ENCODE measurements around the gene ANO6. TPM values are rescaled to one million over a fixed set of nuclear protein-coding genes. Genes with fewer than 3 reads are reported as not detected.

Gene ANO6
- polyA plus RNA-seq, 1 donor from 2014 or later = 9.0 TPM

DNA sequence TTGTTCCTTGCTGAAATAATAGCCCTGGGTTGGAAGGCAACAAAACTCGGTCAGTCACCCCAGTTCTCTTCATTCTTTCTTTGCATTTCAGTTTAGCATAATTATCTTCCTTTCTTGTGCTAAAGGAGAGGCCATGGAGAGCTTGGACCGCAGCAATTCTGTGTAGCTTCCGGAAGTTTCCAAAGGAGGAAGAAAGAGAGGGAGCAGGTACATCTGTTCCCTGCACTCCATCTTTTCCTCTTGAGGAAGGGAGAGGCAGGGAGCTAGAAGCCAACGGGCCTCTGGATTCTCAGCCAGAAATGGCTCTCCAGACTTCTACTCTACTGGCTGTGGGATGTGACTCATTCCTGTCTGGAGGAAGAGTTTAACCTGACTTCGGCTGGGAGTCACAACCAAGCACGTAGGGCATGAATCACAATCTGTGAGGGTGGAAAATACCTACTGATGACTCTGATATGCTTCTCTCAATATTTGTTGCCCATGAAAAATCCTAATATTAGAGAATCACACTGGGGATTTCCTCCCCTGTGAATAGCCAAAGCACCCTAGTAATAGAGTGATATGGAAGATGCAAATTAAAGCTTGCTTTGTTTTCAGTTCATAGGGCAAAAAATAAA, 17.0 kb downstream of the ANO6 start:
- H3K9me3 ChIP-seq (ENCODE audit: low read length) = no peaks in the 10 kb centered on the region
- no peaks in the 10 kb centered on the region for H4K20me1 ChIP-seq (ENCODE audit: insufficient read depth)
- H3K27ac ChIP-seq (ENCODE audit: low read length) = no peak overlapping the region
- no peaks in the 10 kb centered on the region for H3K36me3 ChIP-seq (ENCODE audit: insufficient read depth, low read length)
- H3K27me3 ChIP-seq (ENCODE audit: insufficient read depth, low read depth, low read length) = no peaks in the 10 kb centered on the region
- TF ChIP-seq RAD21 (conservative IDR thresholded peaks at IDR 0.05) (no peak), SMC3 (conservative IDR thresholded peaks at IDR 0.05; ENCODE audit: poor library complexity) (no peak), EZH2 (IDR thresholded peaks at IDR 0.05; ENCODE audit: borderline replicate concordance, insufficient read depth, low read length, poor library complexity, severe bottlenecking) (no peak), CTCF (IDR thresholded peaks at IDR 0.05; ENCODE audit: poor library complexity, severe bottlenecking) (no peak), EP300 (conservative IDR thresholded peaks at IDR 0.05; ENCODE audit: poor library complexity, severe bottlenecking) (no peak), REST (IDR thresholded peaks at IDR 0.05; ENCODE audit: borderline replicate concordance) (no peak), TAF1 (IDR thresholded peaks at IDR 0.05; ENCODE audit: low read depth) (no peak)
- H2AFZ ChIP-seq (ENCODE audit: low read depth, low read length) = no peak overlapping the region
- H3K4me2 ChIP-seq (ENCODE audit: low read length) = no peak overlapping the region
- H3K9ac ChIP-seq (ENCODE audit: low read length) = no peak overlapping the region
- H3F3A ChIP-seq (ENCODE audit: insufficient read depth, low read length, poor library complexity, severe bottlenecking) = no peaks in the 10 kb centered on the region
- H3K9me2 ChIP-seq (ENCODE audit: insufficient read depth, low read length) = no peaks in the 10 kb centered on the region
- H3K4me3 ChIP-seq (ENCODE audit: low read length) = no peak overlapping the region
- no peaks in the 10 kb centered on the region for H3K79me2 ChIP-seq (replicated peaks; ENCODE audit: insufficient read depth, low read length)

DNA sequence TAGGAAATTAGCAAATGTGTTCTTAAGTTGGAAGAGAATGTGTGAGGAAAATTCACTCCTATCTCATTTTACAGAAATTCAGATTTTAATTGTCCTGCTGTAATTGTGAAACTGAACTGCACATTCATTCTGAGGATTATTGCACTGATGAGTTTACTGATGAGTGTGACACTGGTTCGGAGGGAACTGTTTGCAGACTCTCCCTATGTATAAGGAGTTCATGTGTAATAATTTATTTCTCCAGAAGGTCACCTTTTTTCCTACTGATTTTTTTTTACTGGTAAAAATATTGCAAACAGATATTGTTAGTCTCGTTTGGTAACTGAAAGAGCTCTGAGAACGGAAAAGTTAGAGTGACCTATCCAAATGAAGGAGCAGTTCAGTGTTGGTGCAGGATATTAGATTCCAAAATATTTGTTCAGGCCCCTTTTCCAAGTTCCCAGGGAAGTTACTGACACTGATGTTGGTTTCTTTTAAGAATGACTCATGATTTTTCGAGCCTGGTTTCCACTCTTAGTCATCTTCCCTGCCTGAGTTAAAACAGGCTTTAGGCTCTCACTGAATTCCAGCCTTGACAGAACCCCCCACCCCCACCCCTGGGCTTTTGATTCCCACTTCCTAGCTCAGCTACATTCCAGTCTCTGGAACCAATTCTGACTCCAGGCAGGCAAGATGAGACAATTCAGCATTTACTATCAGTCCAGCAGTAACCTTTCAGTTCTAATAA, 18.4 kb downstream of the ANO6 start:
- Histone ChIP-seq H3K9me3 (ENCODE audit: low read length) (no peaks in the 10 kb centered on the region), H3K27me3 (ENCODE audit: insufficient read depth, low read depth, low read length) (no peaks in the 10 kb centered on the region), H3K9ac (ENCODE audit: low read length) (no peak overlapping the region), H3K9me2 (ENCODE audit: insufficient read depth, low read length) (no peaks in the 10 kb centered on the region), H3K36me3 (ENCODE audit: insufficient read depth, low read length) (no peaks in the 10 kb centered on the region), H3K79me2 (replicated peaks; ENCODE audit: insufficient read depth, low read length) (no peaks in the 10 kb centered on the region), H2AFZ (ENCODE audit: low read depth, low read length) (no peak overlapping the region), H3K4me2 (ENCODE audit: low read length) (no peak overlapping the region), H3K4me3 (ENCODE audit: low read length) (no peak overlapping the region), H3K27ac (ENCODE audit: low read length) (no peak overlapping the region), H3F3A (ENCODE audit: insufficient read depth, low read length, poor library complexity, severe bottlenecking) (no peaks in the 10 kb centered on the region), H4K20me1 (ENCODE audit: insufficient read depth) (no peaks in the 10 kb centered on the region)
- TF ChIP-seq TAF1 (IDR thresholded peaks at IDR 0.05; ENCODE audit: low read depth) = no peak
- TF ChIP-seq POLR2AphosphoS5 (IDR thresholded peaks at IDR 0.05) = no peak
